HK-2 (cell line): ENCODE data around the gene PGPEP1.
"Not testable (repeated sequence)": the region's sequence is repeated elsewhere in the genome, so short reads cannot be mapped to it uniquely, and the experiment has no call there.

ENCODE experiments used
- DNase-seq: peaks from one replicate; pipeline ENCODE4 v3.0.0-alpha.2; 2018; ENCODE audit not compliant: unreplicated experiment

Gene PGPEP1

DNA sequence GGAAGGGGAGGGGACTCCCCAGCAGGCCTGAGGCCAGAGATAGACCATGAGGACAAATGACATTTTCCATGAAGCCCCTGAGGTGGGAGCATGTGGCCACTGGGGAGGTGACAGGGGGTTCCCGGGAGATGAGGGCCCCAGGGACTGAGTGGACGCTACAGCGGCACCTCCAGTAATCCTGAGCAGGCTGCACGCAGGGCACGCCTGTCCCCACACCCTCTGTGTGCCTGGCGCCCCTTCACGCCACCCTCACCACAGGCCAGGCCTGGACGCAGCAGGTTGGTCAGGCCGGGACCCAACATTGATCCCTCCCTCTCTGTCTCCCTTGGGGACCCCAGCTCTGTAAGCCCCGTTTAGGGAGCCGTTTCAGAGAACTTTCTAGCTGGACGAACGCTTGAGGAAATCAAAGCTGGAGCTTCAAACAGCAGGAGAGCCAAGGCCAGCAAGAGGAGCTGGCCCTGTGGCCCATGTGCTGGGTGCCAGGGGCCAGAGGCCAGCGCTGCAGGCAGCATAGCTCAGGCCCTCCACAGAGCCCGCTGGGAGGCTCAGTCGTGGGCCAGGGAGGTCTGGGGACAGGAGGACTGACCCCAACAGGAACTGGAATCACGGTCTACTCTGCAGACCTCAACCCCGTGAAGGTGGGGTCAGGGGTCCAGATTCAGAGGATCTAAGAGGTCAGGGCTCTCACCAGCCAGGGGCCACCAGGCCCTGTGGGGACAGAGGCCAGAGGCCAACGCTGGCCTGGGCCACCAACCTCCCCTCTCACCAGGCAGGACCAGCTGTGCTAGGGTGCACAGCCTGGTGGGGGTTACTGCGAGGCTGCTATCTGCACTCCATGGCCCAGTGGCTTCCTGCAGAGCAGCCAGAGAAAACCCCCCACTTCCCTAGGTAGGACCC is 32.1 kb upstream of the PGPEP1 start:
- no peak for DNase-seq

DNA sequence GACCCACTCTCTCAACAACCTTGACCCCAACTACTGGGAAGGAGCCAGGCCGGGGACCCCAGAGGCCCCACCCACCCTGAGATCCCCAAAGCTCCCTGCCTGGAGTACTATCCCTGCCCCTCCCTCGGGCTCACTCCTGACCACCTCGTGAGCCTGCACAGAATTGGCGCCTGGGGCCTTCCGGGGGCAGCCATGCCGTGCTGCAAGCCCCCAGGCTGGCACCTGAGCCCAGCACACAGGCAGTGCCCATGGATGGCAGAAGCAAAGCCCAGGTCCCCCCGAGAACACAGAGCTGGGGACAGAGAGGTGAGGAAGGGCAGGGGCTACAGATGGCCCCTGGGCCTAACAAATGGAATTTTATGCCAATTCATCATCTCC is 31.5 kb upstream of the PGPEP1 start:
- DNase-seq = no peak

GRCh38 chr19:18309525-18310064 is 30.8 kb upstream of the PGPEP1 start:
- DNase-seq = no peak

DNA sequence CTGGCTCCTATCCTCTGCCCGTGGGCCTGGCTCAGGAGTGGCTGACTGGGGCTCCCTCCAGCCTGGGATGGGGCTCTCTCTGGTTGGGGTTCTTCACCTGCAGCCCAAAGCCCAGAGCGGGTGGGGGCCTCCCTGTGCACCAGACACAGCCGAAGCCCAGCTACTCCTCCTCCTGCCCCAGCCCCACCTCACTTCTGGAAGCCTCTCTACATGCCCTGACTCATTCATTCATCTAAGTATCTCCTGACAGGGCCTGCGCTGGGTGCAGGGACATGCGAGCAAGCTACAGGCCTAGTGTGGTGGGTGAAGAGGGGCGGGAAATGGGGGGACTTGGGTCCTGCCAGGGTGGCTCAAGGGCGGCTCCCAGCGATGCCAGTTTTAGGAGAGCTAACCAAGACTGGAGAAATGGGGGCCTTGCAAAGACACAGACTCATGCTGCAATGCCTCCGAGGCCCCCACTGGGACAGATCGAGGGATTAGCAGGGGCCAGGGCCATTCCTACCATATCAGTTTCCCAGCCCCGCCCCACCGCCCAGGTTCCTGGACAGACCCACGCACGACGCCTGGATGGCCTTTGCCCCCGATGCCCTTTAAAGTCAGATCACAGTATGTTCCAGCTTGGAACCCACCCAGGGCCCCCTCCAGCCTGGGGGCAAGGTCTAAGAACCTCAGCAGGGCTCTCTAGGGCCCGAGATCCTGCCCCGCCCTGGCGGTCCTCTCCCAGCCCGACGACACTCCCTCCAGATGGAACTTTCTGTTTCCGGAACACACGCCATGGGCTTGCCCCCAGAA is 30.1 kb upstream of the PGPEP1 start:
- DNase-seq = no peak

DNA sequence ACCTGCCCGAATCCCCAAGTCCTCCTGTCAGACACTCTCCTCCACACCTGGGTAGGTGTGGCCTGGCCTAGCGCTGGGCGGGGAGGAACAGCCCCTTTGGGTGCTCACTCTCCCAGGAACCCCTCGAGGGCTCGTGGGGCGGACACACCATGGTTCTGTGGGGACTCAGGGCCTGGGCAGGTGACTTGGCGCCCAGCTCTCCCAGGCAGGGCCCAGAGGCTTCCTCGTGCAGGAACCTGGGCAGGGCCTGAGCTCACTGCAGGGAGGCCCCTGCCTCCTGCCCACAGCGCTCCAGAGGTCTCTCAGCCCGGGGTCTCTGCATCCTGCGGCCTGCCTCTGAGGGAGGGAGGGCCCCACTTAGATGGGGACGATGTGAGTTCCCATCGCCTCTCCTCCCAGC is 29.4 kb upstream of the PGPEP1 start:
- no peak for DNase-seq

DNA sequence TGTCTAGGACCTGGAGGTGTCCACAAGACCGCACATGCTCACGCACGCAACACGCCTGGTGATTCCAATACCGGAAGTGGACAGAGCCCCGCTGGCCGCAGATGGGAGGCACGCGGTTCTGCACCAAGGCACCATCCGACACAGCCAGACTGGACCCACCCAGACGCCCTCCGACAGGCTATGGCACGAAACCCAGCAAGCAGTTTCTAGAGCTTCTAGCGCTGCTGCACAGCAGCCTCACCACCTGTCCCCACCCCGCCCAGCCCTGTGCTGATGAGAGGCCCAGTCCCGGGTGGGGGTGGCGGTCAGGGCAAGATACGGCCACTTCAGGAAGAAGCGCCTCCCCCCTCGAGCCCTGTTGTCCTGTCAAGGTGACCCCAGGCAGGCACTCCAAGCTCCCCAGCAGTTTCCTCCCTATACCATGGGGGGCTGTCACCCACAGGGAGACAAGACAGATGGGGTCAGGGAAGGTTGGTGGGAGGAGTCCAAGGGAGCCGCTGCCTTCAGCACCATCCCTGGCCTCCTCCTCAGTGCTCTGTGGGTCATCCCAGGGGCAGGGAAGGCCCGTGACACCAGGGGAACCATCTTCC is 28.8 kb upstream of the PGPEP1 start:
- DNase-seq = no peak

DNA sequence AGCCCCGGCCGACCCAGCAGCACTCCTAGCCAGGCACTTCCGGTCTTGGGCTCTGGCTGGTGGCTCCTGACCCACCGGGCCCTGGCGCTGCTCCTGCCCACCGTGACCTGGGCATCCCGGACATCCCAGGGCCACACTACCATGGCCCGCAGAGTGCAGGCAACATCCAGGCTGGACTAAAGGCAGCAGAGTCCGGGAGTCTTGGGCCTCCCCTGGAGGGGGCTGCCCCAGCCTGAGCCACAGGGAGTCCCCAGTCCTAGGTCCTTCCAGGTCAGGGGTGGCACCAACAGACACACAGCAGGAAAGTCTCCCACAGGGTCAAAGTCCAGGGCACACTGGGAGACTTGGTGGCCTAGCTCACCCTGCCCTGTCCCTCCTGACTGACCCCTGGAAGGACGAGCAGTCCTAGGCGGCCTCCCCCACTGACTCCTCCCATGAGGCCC is 28.3 kb upstream of the PGPEP1 start:
- DNase-seq = no peak

GRCh38 chr19:18313398-18313797 is 27.0 kb upstream of the PGPEP1 start:
- DNase-seq = no peak

- DNase-seq = no peak
These were observed 22.2 kb upstream of the PGPEP1 start for GRCh38 chr19:18317961-18318800.

DNA sequence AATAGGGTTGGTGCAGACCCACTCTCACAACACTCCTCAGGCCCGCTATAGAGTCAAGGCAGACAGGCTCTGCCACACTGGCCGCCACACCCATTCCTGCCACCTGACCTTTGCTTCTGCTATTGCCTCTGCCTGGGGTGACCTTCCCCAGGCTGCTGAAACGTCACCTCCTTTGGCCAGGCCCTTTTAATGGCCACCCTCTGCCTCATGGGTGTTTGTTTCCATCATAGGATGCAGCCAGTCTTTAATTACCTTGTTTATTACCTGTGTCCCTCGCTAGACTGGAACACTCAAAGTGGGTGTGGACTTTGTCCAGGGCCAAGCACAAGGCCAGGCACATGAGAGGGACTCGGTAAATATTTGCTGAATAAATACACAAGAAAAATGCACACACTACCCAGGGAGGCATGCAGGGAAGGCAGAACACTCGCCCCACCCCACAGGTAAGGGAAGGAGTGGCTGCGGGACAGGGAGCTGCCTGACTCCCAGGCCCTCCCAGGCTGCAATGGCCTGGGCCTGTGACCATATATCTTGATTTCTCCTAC is 20.7 kb upstream of the PGPEP1 start:
- no peak for DNase-seq

GRCh38 chr19:18320865-18321733 is 19.3 kb upstream of the PGPEP1 start:
- no peak for DNase-seq

DNA sequence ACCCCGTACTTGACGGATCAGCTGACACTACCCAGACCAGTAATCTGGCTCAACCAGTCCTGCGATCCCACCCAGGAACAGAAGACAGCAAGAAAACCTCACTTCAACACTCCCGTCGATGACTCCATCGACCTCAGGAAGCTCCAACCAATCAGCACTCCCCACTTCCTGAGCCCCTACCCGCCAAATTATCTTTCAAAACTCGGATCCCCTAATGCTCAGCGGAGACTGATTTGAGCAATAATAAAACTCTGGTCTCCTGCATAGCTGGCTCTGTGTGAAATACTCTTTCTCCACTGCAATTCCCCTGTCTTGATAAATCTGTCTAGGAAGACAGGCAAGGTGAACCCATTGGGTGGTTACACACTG is 18.7 kb upstream of the PGPEP1 start:
- no peak for DNase-seq

GRCh38 chr19:18322318-18322758 is 18.1 kb upstream of the PGPEP1 start:
- peak; percentile 70 for DNase-seq

- peak; percentile 99 for DNase-seq
These were observed 17.5 kb upstream of the PGPEP1 start, which contains the start of gene LSM4 for GRCh38 chr19:18322759-18323460. TSS of gene LSM4 (minus strand) at chr19:18323076. CDS start at chr19:18323020, 56 bp downstream.

- not testable (repeated sequence) for DNase-seq
These were observed 16.0 kb upstream of the PGPEP1 start for GRCh38 chr19:18324373-18324731.

DNA sequence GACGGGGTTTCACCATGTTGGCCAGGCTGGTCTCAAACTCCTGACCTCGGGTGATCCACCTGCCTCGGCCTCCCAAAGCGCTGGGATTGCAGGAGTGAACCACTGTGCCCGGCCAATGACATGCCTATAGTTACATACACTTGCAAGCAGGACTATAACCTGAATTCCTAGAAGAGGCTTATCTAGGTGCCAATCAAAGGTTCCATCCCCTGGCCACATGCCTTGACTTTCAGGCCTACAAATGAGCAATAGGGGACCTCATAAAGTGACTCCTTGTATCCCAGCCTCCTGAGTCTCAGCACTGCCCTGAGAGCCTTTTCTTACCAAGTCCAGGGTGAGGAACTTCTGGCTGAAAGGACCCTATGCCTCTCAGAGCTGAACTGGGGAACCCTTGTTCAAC is 13.6 kb upstream of the PGPEP1 start:
- DNase-seq = no peak

GRCh38 chr19:18328340-18329034 is 11.9 kb upstream of the PGPEP1 start:
- peak; percentile 88 for DNase-seq

DNA sequence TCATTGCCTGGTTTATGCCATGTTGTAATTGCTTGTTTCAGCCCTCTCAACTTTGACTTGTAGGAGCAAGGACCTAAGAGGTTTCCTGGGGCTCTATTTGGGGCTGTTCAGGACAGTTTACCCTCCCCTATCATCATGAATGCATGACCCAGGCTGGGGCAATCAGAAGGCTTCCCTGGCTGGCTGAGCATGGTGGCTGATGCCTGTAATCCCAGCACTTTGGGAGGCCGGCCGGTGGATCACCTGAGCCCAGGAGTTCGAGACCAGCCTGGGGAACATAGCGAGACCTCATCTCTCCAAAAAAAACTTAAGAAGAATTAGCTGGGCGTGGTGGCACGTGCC is 11.4 kb upstream of the PGPEP1 start:
- DNase-seq = no peak

- no peak for DNase-seq
These were observed 9.5 kb upstream of the PGPEP1 start for GRCh38 chr19:18330868-18331267.
